ENCODE results near the gene GNB1L. TPM values are rescaled to one million over a fixed set of nuclear protein-coding genes. Genes with fewer than 3 reads are reported as not detected.

Gene GNB1L
- total and polyA plus RNA-seq, 4 donors: 4.5 to 9.3 (median 6.7) TPM

DNA sequence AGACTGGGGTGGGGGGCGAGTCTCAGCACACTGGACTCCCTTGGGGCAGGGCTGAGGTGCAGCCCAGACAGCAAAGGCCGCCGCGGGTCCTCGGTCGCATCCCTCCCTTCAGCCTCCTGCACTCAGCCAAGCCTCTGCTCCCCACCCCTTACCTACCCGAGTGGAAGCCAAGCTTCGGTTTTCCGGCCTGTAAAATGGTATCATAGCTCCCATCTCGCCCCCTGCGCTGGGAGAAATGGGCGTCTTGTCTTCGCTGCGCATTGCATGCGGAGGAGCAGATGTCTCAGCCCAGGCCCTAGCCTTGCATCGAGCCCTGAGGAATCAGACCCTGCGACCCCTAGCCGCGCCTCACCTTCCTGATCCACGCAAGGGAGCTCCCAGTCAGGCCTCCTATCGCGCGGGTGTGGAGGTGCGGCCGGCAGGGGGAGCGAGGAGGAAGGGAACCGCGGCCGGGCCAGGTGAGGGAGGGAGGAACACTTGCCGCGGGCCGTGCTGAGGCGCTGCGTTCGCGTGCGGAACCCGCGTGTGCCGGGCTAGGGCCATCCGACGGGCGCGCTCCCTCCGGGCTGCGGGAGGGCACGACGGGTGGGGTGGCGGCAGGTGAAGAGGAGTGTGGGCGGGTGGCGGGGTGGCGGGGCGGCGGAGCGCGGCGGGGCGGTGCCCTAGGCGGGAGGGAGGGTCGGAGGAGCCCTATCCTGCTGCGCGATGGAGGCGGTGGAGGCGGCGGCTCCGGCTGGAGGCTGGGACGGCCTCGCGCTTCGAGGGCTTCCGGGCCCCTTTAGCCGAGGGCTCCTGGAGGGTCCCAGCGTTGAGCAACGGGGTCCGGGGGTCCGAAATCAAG is 98.2 kb downstream of the GNB1L start:
- ATAC-seq (ENCODE audit: insufficient read depth, low FRiP score) (no peak), DNase-seq (no peak)
- Histone ChIP-seq H3K4me1 (ENCODE audit: control insufficient read depth in 5 of 5, insufficient read depth in 5 of 5, low read length in 5 of 5) (peaks cover 0 to 22% (median 0%) of the 10 kb centered on the region in 5 donors), H3K4me3 (no peak overlapping the region), H3K27me3 (ENCODE audit: control insufficient read depth in 3 of 3, insufficient read depth in 3 of 3, low read length in 2 of 3) (peaks cover 3 to 71% (median 52%) of the 10 kb centered on the region in 3 donors), H3K36me3 (ENCODE audit: control insufficient read depth in 4 of 4, insufficient read depth in 4 of 4, low read length in 4 of 4) (no peaks in the 10 kb centered on the region), H3K9me3 (ENCODE audit: control insufficient read depth in 4 of 4, insufficient read depth in 3 of 4, low read length in 3 of 4) (no peaks in the 10 kb centered on the region), H3K9ac (ENCODE audit: insufficient read depth in 1 of 2, low read length in 2 of 2) (no peak overlapping the region), H3K27ac (ENCODE audit: low read depth in 1 of 2, low read length in 1 of 2) (no peak overlapping the region)
- 5% methylated on average over 50 to 76 of the region's 76 CpGs for WGBS, 2 donors
- TF ChIP-seq, protein P1, sequence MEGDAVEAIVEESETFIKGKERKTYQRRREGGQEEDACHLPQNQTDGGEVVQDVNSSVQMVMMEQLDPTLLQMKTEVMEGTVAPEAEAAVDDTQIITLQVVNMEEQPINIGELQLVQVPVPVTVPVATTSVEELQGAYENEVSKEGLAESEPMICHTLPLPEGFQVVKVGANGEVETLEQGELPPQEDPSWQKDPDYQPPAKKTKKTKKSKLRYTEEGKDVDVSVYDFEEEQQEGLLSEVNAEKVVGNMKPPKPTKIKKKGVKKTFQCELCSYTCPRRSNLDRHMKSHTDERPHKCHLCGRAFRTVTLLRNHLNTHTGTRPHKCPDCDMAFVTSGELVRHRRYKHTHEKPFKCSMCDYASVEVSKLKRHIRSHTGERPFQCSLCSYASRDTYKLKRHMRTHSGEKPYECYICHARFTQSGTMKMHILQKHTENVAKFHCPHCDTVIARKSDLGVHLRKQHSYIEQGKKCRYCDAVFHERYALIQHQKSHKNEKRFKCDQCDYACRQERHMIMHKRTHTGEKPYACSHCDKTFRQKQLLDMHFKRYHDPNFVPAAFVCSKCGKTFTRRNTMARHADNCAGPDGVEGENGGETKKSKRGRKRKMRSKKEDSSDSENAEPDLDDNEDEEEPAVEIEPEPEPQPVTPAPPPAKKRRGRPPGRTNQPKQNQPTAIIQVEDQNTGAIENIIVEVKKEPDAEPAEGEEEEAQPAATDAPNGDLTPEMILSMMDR (IDR thresholded peaks at IDR 0.05; ENCODE audit: control extremely low read depth, extremely low read depth): peak; percentile 43

GRCh38 chr22:19755722-19756287 is 98.9 kb downstream of the GNB1L start:
- no peaks in the 10 kb centered on the region for H3K36me3 ChIP-seq (ENCODE audit: control insufficient read depth in 4 of 4, insufficient read depth in 4 of 4, low read length in 4 of 4)
- no peaks in the 10 kb centered on the region for H3K9me3 ChIP-seq (ENCODE audit: control insufficient read depth in 4 of 4, insufficient read depth in 3 of 4, low read length in 3 of 4)
- no peak for DNase-seq
- ATAC-seq (ENCODE audit: insufficient read depth, low FRiP score): no peak
- no peak overlapping the region for H3K4me3 ChIP-seq
- TF ChIP-seq, protein P1 (IDR thresholded peaks at IDR 0.05; ENCODE audit: control extremely low read depth, extremely low read depth): no peak
- WGBS, 2 donors: 6 to 11% methylated on average over 26 of the region's 26 CpGs
- H3K9ac ChIP-seq (ENCODE audit: insufficient read depth in 1 of 2, low read length in 2 of 2): no peak overlapping the region
- peaks cover 0 to 25% (median 0%) of the 10 kb centered on the region in 5 donors for H3K4me1 ChIP-seq (ENCODE audit: control insufficient read depth in 5 of 5, insufficient read depth in 5 of 5, low read length in 5 of 5)
- H3K27ac ChIP-seq (ENCODE audit: low read depth in 1 of 2, low read length in 1 of 2): no peak overlapping the region
- peaks cover 3 to 71% (median 52%) of the 10 kb centered on the region in 3 donors for H3K27me3 ChIP-seq (ENCODE audit: control insufficient read depth in 3 of 3, insufficient read depth in 3 of 3, low read length in 2 of 3)

DNA sequence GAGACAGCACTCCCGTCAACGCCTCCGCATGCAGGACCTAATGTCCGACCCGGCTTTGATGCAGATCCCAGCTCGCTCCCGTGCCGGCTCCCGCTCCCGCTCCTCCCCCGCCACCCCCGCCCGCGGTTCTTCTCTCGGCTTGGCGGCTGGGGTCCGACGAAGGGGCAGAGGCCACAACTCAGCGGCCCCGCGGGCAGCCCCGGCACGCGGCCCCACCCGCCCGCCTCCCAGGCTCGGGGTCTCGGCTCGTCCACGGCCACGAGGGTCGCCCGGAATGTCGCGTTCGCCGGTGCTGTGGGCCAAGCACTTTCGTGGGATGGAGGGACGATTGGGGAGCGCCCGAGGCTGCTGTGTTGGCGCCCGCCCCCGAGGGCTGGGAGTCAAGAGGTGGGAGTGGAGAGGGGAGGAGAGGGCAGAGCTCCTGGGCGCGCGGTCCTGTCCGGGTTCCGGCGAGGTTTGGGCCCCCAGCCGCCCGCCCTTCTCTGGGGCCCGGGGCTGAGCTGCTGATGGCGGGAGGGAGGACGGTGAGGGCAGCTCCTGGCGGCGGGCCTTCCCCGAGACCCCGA is 99.4 kb downstream of the GNB1L start:
- 2 to 6% methylated on average over 55 to 59 of the region's 59 CpGs for WGBS, 2 donors
- H3K36me3 ChIP-seq (ENCODE audit: control insufficient read depth in 4 of 4, insufficient read depth in 4 of 4, low read length in 4 of 4): no peaks in the 10 kb centered on the region
- ATAC-seq (ENCODE audit: insufficient read depth, low FRiP score) (no peak), DNase-seq (no peak)
- no peak overlapping the region for H3K9ac ChIP-seq (ENCODE audit: insufficient read depth in 1 of 2, low read length in 2 of 2)
- no peaks in the 10 kb centered on the region for H3K9me3 ChIP-seq (ENCODE audit: control insufficient read depth in 4 of 4, insufficient read depth in 3 of 4, low read length in 3 of 4)
- no peak overlapping the region for H3K27ac ChIP-seq (ENCODE audit: low read depth in 1 of 2, low read length in 1 of 2)
- peaks cover 3 to 70% (median 51%) of the 10 kb centered on the region in 3 donors for H3K27me3 ChIP-seq (ENCODE audit: control insufficient read depth in 3 of 3, insufficient read depth in 3 of 3, low read length in 2 of 3)
- TF ChIP-seq, protein P1 (IDR thresholded peaks at IDR 0.05; ENCODE audit: control extremely low read depth, extremely low read depth): no peak
- peaks cover 0 to 25% (median 0%) of the 10 kb centered on the region in 5 donors for H3K4me1 ChIP-seq (ENCODE audit: control insufficient read depth in 5 of 5, insufficient read depth in 5 of 5, low read length in 5 of 5)
- H3K4me3 ChIP-seq: no peak overlapping the region
